H1 (cell line): ENCODE measurements around the gene DDOST. TPM values are rescaled to one million over a fixed set of nuclear protein-coding genes. Genes with fewer than 3 reads are reported as not detected.

ENCODE experiments used
- CTCF ChIA-PET: fragments of 300-600 bp; sonication (Branson Sonifier 250); formaldehyde crosslinking; loops from one replicate; lab custom pipeline; 2021; ENCODE audit not compliant: partially characterized antibody; lab: Charles Lee
- POLR2A ChIA-PET: fragments of 300-600 bp; sonication (Branson Sonifier 250); formaldehyde crosslinking; loops from one replicate; lab custom pipeline; 2021; ENCODE audit warnings: inconsistent platforms; ENCODE audit not compliant: partially characterized antibody; lab: Charles Lee
- DNase-seq, 2 experiments: peaks; one replicate each; pipeline versions ENCODE4 v3.0.0 to v3.0.0-alpha.2; 2010 to 2022; ENCODE audit warnings: low spot score in 2 of 2, low read depth in 1 of 2, mixed read lengths in 1 of 2
- FAIRE-seq: peaks from 2 replicates; lab custom pipeline; 2011; peaks lifted over from hg19 to GRCh38; lab: Jason Lieb, UNC
- H2AFZ ChIP-seq: 2 replicates; pipeline ENCODE4 v1.8.1; 2012; ENCODE audit warnings: low read length, inconsistent platforms
- H2AK5ac ChIP-seq: 2 replicates; pipeline ENCODE4 v1.6.1; 2013; ENCODE audit warnings: low read depth, low read length
- H2BK120ac ChIP-seq: replicated peaks from 2 replicates; pipeline ENCODE3; 2013; ENCODE audit warnings: low read depth, low read length, inconsistent platforms
- H2BK12ac ChIP-seq: 2 replicates; pipeline ENCODE4 v1.6.1; 2013; ENCODE audit warnings: low read depth, low read length
- H2BK15ac ChIP-seq: 2 replicates; pipeline ENCODE4 v1.6.1; 2013; ENCODE audit warnings: low read length
- H2BK20ac ChIP-seq: 2 replicates; pipeline ENCODE4 v1.6.1; 2013; ENCODE audit warnings: low read length
- H2BK5ac ChIP-seq: 2 replicates; pipeline ENCODE4 v1.6.1; 2013; ENCODE audit warnings: low read depth, low read length
- H3K14ac ChIP-seq: 2 replicates; pipeline ENCODE4 v1.6.1; 2013; ENCODE audit warnings: inconsistent platforms; ENCODE audit not compliant: insufficient read length
- H3K18ac ChIP-seq: 2 replicates; pipeline ENCODE4 v1.6.1; 2013; ENCODE audit warnings: low read length; ENCODE audit errors: extremely low read depth
- H3K23ac ChIP-seq: 2 replicates; pipeline ENCODE4 v1.6.1; 2013; ENCODE audit warnings: inconsistent platforms; ENCODE audit not compliant: insufficient read length
- H3K23me2 ChIP-seq: 2 replicates; pipeline ENCODE4 v1.6.1; 2013; ENCODE audit warnings: low read depth, low read length
- H3K27ac ChIP-seq: 2 replicates; pipeline ENCODE4 v1.6.1; 2011; ENCODE audit warnings: low read depth, low read length, inconsistent platforms
- H3K27me3 ChIP-seq, 4 experiments: replicated peaks in 1 of 4; 1 replicate in 1 of 4; 2 replicates in 3 of 4; pipeline versions ENCODE4 v1.6.1 to v1.8.1; 2011 to 2013; ENCODE audit warnings: low read length in 3 of 4, mild to moderate bottlenecking in 3 of 4, inconsistent platforms in 2 of 4, mixed read lengths in 2 of 4, moderate library complexity in 1 of 4; ENCODE audit not compliant: control insufficient read depth in 3 of 4, insufficient read depth in 3 of 4; ENCODE audit errors: extremely low read depth in 1 of 4
- H3K36me3 ChIP-seq, 4 experiments: 2 replicates each; pipeline versions ENCODE4 v1.6.1 to v1.8.1; 2011 to 2013; ENCODE audit warnings: mild to moderate bottlenecking in 4 of 4, low read length in 3 of 4, moderate library complexity in 2 of 4, control low read depth in 1 of 4, inconsistent platforms in 1 of 4; ENCODE audit not compliant: insufficient read depth in 4 of 4, control insufficient read depth in 2 of 4
- H3K4ac ChIP-seq: replicated peaks from 2 replicates; pipeline ENCODE3; 2013; ENCODE audit warnings: low read length, low read depth, mixed read lengths, inconsistent platforms; ENCODE audit not compliant: insufficient read length
- H3K4me1 ChIP-seq, 4 experiments: replicated peaks in 1 of 4; 1 replicate in 1 of 4; 2 replicates in 3 of 4; pipeline versions ENCODE4 v1.6.1 to v1.8.1; 2011 to 2013; ENCODE audit warnings: low read length in 3 of 4, inconsistent platforms in 2 of 4, mixed read lengths in 1 of 4; ENCODE audit not compliant: insufficient read depth in 4 of 4, control insufficient read depth in 3 of 4
- H3K4me2 ChIP-seq, 2 experiments: 2 replicates each; pipeline versions ENCODE4 v1.6.1 to v1.8.1; 2011 to 2013; ENCODE audit warnings: low read depth in 2 of 2, low read length in 2 of 2, control low read depth in 1 of 2, inconsistent platforms in 1 of 2, mild to moderate bottlenecking in 1 of 2; ENCODE audit not compliant: insufficient read depth in 1 of 2
- H3K4me3 ChIP-seq, 4 experiments: fragments of 200-600, 300-600 bp in 1 of 4; sonication (generic), shearing (Covaris generic), sonication (Bioruptor Twin) in 1 of 4; 2 replicates each; pipeline versions ENCODE4 v1.5.1 to v1.8.1; 2011 to 2016; ENCODE audit warnings: low read length in 4 of 4, low read depth in 3 of 4, control low read depth in 2 of 4, inconsistent platforms in 2 of 4, mild to moderate bottlenecking in 2 of 4, mixed read lengths in 1 of 4, moderate library complexity in 1 of 4; ENCODE audit not compliant: insufficient read depth in 2 of 4; ENCODE audit errors: extremely low read depth in 1 of 4
- H3K56ac ChIP-seq: replicated peaks from 2 replicates; pipeline ENCODE3; 2013; ENCODE audit warnings: low read depth, mild to moderate bottlenecking, mixed read lengths, low read length, inconsistent platforms; ENCODE audit not compliant: insufficient read length
- H3K79me1 ChIP-seq: 2 replicates; pipeline ENCODE4 v1.6.1; 2013; ENCODE audit warnings: low read depth, low read length, control low read depth
- H3K79me2 ChIP-seq, 2 experiments: 2 replicates each; pipeline versions ENCODE4 v1.6.1 to v1.8.1; 2012 to 2013; ENCODE audit warnings: low read length in 2 of 2, mild to moderate bottlenecking in 2 of 2, inconsistent platforms in 1 of 2; ENCODE audit not compliant: insufficient read depth in 2 of 2, control insufficient read depth in 1 of 2
- H3K9ac ChIP-seq, 4 experiments: replicated peaks in 1 of 4; 1 replicate in 1 of 4; 2 replicates in 3 of 4; pipeline versions ENCODE4 v1.6.1 to v1.8.1; 2011 to 2013; ENCODE audit warnings: low read depth in 3 of 4, low read length in 3 of 4, control low read depth in 2 of 4, mild to moderate bottlenecking in 2 of 4, moderate library complexity in 2 of 4, inconsistent platforms in 1 of 4; ENCODE audit errors: extremely low read depth in 1 of 4
- H3K9me3 ChIP-seq, 2 experiments: 2 replicates each; pipeline versions ENCODE4 v1.6.1 to v1.8.1; 2012 to 2013; ENCODE audit warnings: mild to moderate bottlenecking in 2 of 2, moderate library complexity in 2 of 2, control low read depth in 1 of 2, inconsistent platforms in 1 of 2, low read depth in 1 of 2, low read length in 1 of 2, mixed read lengths in 1 of 2; ENCODE audit not compliant: insufficient read depth in 2 of 2
- H4K20me1 ChIP-seq, 2 experiments: replicated peaks in 1 of 2; 2 replicates each; pipeline versions ENCODE3 to v1.8.1; 2011 to 2013; ENCODE audit warnings: inconsistent platforms in 2 of 2, low read length in 2 of 2, mild to moderate bottlenecking in 1 of 2; ENCODE audit not compliant: insufficient read depth in 2 of 2, control insufficient read depth in 1 of 2
- H4K5ac ChIP-seq: 2 replicates; pipeline ENCODE4 v1.6.1; 2013; ENCODE audit warnings: low read length, low read depth, mixed read lengths, inconsistent platforms; ENCODE audit not compliant: insufficient read length
- H4K8ac ChIP-seq: 2 replicates; pipeline ENCODE4 v1.8.0; 2013; ENCODE audit warnings: mild to moderate bottlenecking, moderate library complexity, low read length, inconsistent platforms; ENCODE audit not compliant: insufficient read depth; ENCODE audit errors: extremely low read depth
- H4K91ac ChIP-seq: replicated peaks from 2 replicates; pipeline ENCODE3; 2013; ENCODE audit warnings: low read length, mixed read lengths, inconsistent platforms; ENCODE audit not compliant: insufficient read length
- TBP ChIP-seq: IDR thresholded peaks from 2 replicates; pipeline ENCODE4 v1.6.1; 2011; ENCODE audit warnings: low read depth, low read length, improper control_type of control experiment
- WGBS, 2 experiments: shearing (Covaris generic) in 1 of 2; methylation state at CpG; one replicate each; pipeline versions ENCODE4 v1.1.6 to v1.1.7; 2013 to 2015; ENCODE audit warnings: low lambda C conversion rate in 2 of 2, mixed read lengths in 2 of 2, inconsistent platforms in 1 of 2, low coverage in 1 of 2, missing lambda C conversion rate in 1 of 2; ENCODE audit not compliant: insufficient replicate concordance in 2 of 2, insufficient coverage in 1 of 2, insufficient read length in 1 of 2; ENCODE audit errors: extremely low coverage in 1 of 2, missing lambda C conversion rate in 1 of 2; 5-methylcytosine and 5-hydroxymethylcytosine counted together
- polyA plus RNA-seq, 7 experiments: library from polyadenylated mRNA; depleted of rRNA in 3 of 7; stranded (reverse) in 5 of 7; unstranded in 2 of 7; fragments of >200 nt in 5 of 7; fragments of 200-250 nt in 2 of 7; gene quantifications; 1 replicate in 5 of 7; 2 replicates in 1 of 7; 4 replicates in 1 of 7; pipeline versions ENCODE4 v1.2.1 to v1.2.3, GENCODE V29; 2011 to 2013; ENCODE audit warnings: missing spikeins in 2 of 7, mixed read lengths in 2 of 7
- total RNA-seq: library from RNA; stranded (reverse); fragmentation: NEBNext Ultra II Directional; extraction: Animal tissue kit (Norgen Biotek cat#: 25700); gene quantifications from 2 replicates; pipeline ENCODE4 v1.2.1, GENCODE V29; 2021

DDOST gene
- total and polyA plus RNA-seq, 2 of the 8 experiments (the other 6 are each of a cell fraction or from before 2014, with no cell fraction given) = 253 to 336 TPM

GRCh38 chr1:20691872-20692271, 30.7 kb upstream of the DDOST start:
- H3K23ac ChIP-seq = no peak overlapping the region
- no peak overlapping the region for H2AFZ ChIP-seq
- ChIA-PET CTCF (interaction anchor here (0.6 to 2.5 kb wide), 2 partner anchors 9 to 21 kb away, joined by 4 to 8 read pairs; no protein-coding TSS in a partner anchor), POLR2A (no interaction called here)
- no peaks in the 10 kb centered on the region for H3K79me1 ChIP-seq
- no peak overlapping the region for H2BK20ac ChIP-seq
- FAIRE-seq (no peak), DNase-seq (no peak)
- no peak overlapping the region for H3K9ac ChIP-seq
- no peaks in the 10 kb centered on the region; a peak in 1 of 7 replicates for H3K27me3 ChIP-seq
- no peak overlapping the region for H2BK120ac ChIP-seq
- H3K18ac ChIP-seq = no peak overlapping the region
- H3K56ac ChIP-seq = no peak overlapping the region
- H3K4me2 ChIP-seq = no peak overlapping the region
- no peak overlapping the region for H2BK12ac ChIP-seq
- no peaks in the 10 kb centered on the region for H3K79me2 ChIP-seq
- no peak overlapping the region for H4K91ac ChIP-seq
- H3K23me2 ChIP-seq = peaks cover 2% of the 10 kb centered on the region; the same call in 1 of the 2 replicates
- no peak overlapping the region for H2BK15ac ChIP-seq
- H2BK5ac ChIP-seq = no peak overlapping the region
- H3K4ac ChIP-seq = no peak overlapping the region
- H3K4me3 ChIP-seq = no peak overlapping the region
- H3K4me1 ChIP-seq = peaks cover 0 to 3% (median under 1%) of the 10 kb centered on the region in 4 experiments; a peak in 3 of 7 replicates
- H3K36me3 ChIP-seq = peaks cover 0 to 3% (median 0%) of the 10 kb centered on the region in 4 experiments; a peak in 1 of 8 replicates
- WGBS, 2 experiments = 75% methylated on average over 1 of the region's 1 CpG; no CpG with 5 or more reads in 1 of the 2 experiments
- H4K8ac ChIP-seq = no peak overlapping the region
- no peaks in the 10 kb centered on the region for H3K9me3 ChIP-seq
- no peak overlapping the region for H2AK5ac ChIP-seq
- no peak overlapping the region for H3K14ac ChIP-seq
- no peak overlapping the region for H3K27ac ChIP-seq
- H4K5ac ChIP-seq = no peak overlapping the region
- peaks cover 2% of the 10 kb centered on the region in 2 experiments for H4K20me1 ChIP-seq
- TF ChIP-seq TBP = no peak
